ENCODE measurements around the gene SMURF2. TPM values are rescaled to one million over a fixed set of nuclear protein-coding genes. Genes with fewer than 3 reads are reported as not detected.

The SMURF2 gene
- total RNA-seq, 1 experiment from 2014 or later, result 57.6 TPM

- H3K4me3 ChIP-seq, result no peak overlapping the region
- H3K27me3 ChIP-seq (ENCODE audit: insufficient read depth, low read depth), result no peaks in the 10 kb centered on the region
- H3F3A ChIP-seq (ENCODE audit: insufficient read depth, low read depth), result peaks cover 72% of the 10 kb centered on the region
- POLR2A ChIA-PET (ENCODE audit: unreplicated experiment), result no interaction called here
- no peaks in the 10 kb centered on the region for H3K9me3 ChIP-seq (ENCODE audit: insufficient read depth, low read depth)
- peaks cover 28% of the 10 kb centered on the region for H3K4me1 ChIP-seq (replicated peaks; ENCODE audit: insufficient read depth)
- no peak for TF ChIP-seq EZH2 (IDR thresholded peaks at IDR 0.05; ENCODE audit: low read depth)
- TF ChIP-seq CTCF (conservative IDR thresholded peaks at IDR 0.05), result no peak
- H3K36me3 ChIP-seq (ENCODE audit: low read depth), result peaks cover 25% of the 10 kb centered on the region; the same call in 1 of the 2 replicates
- no peaks in the 10 kb centered on the region for H3K9me2 ChIP-seq (ENCODE audit: insufficient read depth)
- H3K4me2 ChIP-seq, result no peak overlapping the region
- H2AFZ ChIP-seq, result no peak overlapping the region
- DNase-seq, result no peak
- peaks cover 95% of the 10 kb centered on the region for H3K79me2 ChIP-seq (ENCODE audit: low read depth)
- H3K27ac ChIP-seq, result no peak overlapping the region
- H4K20me1 ChIP-seq (ENCODE audit: insufficient read depth), result peaks cover 71% of the 10 kb centered on the region
- CTCF ChIA-PET, result no interaction called here
- no TSS peak for BruUV-seq (replicated peaks)
- intact Hi-C loops (cut with micrococcal nuclease; ENCODE audit: unreplicated experiment), result no loop called here
These were observed 40.3 kb downstream of the SMURF2 start for GRCh38 chr17:64621772-64622171.

GRCh38 chr17:64618848-64619247 is 43.3 kb downstream of the SMURF2 start:
- Histone ChIP-seq H3F3A (ENCODE audit: insufficient read depth, low read depth) (peaks cover 69% of the 10 kb centered on the region), H3K9me3 (ENCODE audit: insufficient read depth, low read depth) (no peaks in the 10 kb centered on the region), H4K20me1 (ENCODE audit: insufficient read depth) (peaks cover 83% of the 10 kb centered on the region), H3K4me1 (replicated peaks; ENCODE audit: insufficient read depth) (peaks cover 13% of the 10 kb centered on the region), H3K9me2 (ENCODE audit: insufficient read depth) (no peaks in the 10 kb centered on the region), H3K4me2 (no peak overlapping the region), H3K27me3 (ENCODE audit: insufficient read depth, low read depth) (no peaks in the 10 kb centered on the region), H3K4me3 (no peak overlapping the region), H3K79me2 (ENCODE audit: low read depth) (peaks cover 95% of the 10 kb centered on the region), H3K27ac (no peak overlapping the region; the same call in 1 of the 2 replicates), H2AFZ (no peak overlapping the region), H3K36me3 (ENCODE audit: low read depth) (0 out of 2 replicates have a peak, but pooled peaks cover 14% of the 10 kb centered on the region)
- no peak for DNase-seq
- POLR2A ChIA-PET (ENCODE audit: unreplicated experiment), result no interaction called here
- intact Hi-C loops (cut with micrococcal nuclease; ENCODE audit: unreplicated experiment), result no loop called here
- CTCF ChIA-PET, result interaction anchor here (0.6 kb wide), 1 partner anchor 13 kb away, joined by 11 read pairs; no protein-coding TSS in a partner anchor
- TF ChIP-seq EZH2 (IDR thresholded peaks at IDR 0.05; ENCODE audit: low read depth) (no peak), CTCF (conservative IDR thresholded peaks at IDR 0.05) (no peak)
- BruUV-seq (replicated peaks), result no TSS peak

GRCh38 chr17:64617125-64617780 is 44.9 kb downstream of the SMURF2 start:
- H4K20me1 ChIP-seq (ENCODE audit: insufficient read depth), result peaks cover 79% of the 10 kb centered on the region

More at GRCh38 chr17:64617125-64617780, 44.9 kb downstream of the SMURF2 start:
- H3K36me3 ChIP-seq (ENCODE audit: low read depth), result 0 out of 2 replicates have a peak, but pooled peaks cover 14% of the 10 kb centered on the region
- TF ChIP-seq EZH2 (IDR thresholded peaks at IDR 0.05; ENCODE audit: low read depth), result no peak
- TF ChIP-seq CTCF (conservative IDR thresholded peaks at IDR 0.05), result no peak
- DNase-seq, result no peak
- no peak overlapping the region for H2AFZ ChIP-seq
- H3K27ac ChIP-seq, result 0 out of 2 replicates have a peak overlapping the region, but pooled peaks have one; percentile 24
- H3K79me2 ChIP-seq (ENCODE audit: low read depth), result peaks cover 93% of the 10 kb centered on the region
- intact Hi-C loops (cut with micrococcal nuclease; ENCODE audit: unreplicated experiment), result no loop called here
- H3K9me2 ChIP-seq (ENCODE audit: insufficient read depth), result no peaks in the 10 kb centered on the region
- H3F3A ChIP-seq (ENCODE audit: insufficient read depth, low read depth), result peaks cover 53% of the 10 kb centered on the region; the same call in 1 of the 2 replicates
- BruUV-seq (replicated peaks), result no TSS peak
- H3K4me3 ChIP-seq, result no peak overlapping the region
- ChIA-PET CTCF (interaction anchor here (0.6 kb wide), 1 partner anchor 484 kb away, joined by 4 read pairs; no protein-coding TSS in a partner anchor), POLR2A (ENCODE audit: unreplicated experiment) (no interaction called here)
- no peaks in the 10 kb centered on the region for H3K27me3 ChIP-seq (ENCODE audit: insufficient read depth, low read depth)
- H3K4me1 ChIP-seq (replicated peaks; ENCODE audit: insufficient read depth), result no peaks in the 10 kb centered on the region
- no peak overlapping the region for H3K4me2 ChIP-seq
- H3K9me3 ChIP-seq (ENCODE audit: insufficient read depth, low read depth), result no peaks in the 10 kb centered on the region

All from PC-9 (cell line).